OCI-LY7 (cell line): ENCODE data around the gene VPS26C.

ENCODE experiments used
- CTCF ChIP-seq: fragments of 200-600 bp; sonication (generic); conservative IDR thresholded peaks from 2 replicates; pipeline ENCODE4 v1.5.1; 2014; ENCODE audit warnings: mild to moderate bottlenecking, antibody characterized with exemption, low read length, moderate library complexity, mixed read lengths
- EZH2phosphoT487 ChIP-seq: fragments of 200-600 bp; sonication (generic); IDR thresholded peaks from 2 replicates; pipeline ENCODE4 v1.6.1; 2018; ENCODE audit warnings: low read depth, borderline replicate concordance, mild to moderate bottlenecking, mixed run types, antibody characterized with exemption, low read length, moderate library complexity, mixed read lengths

DNA sequence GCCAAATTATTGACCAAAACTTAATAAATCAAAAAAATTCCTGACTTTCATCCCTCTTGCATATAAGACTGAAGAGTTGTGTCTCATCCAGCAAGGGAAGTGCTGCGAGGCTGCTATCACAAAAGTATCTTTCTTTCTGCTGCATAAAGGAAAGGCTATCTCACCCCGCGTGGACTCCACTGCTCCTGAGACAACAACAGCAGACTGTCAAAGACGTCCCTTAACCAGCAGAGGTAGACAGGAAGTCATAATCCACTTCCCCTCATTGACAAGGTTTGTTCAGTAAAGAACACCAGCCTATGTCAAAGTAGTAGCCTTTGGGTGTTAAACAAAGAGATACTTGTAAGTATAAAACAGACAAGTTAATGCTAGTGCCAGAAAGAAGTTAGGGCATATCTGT, 29.4 kb downstream of the VPS26C start:
- TF ChIP-seq CTCF (no peak), EZH2phosphoT487 (no peak)
